Mesenchymal stem cell (in vitro differentiated cells and primary cell): ENCODE data around the gene MOGAT1.
"Not testable (repeated sequence)": the region's sequence is repeated elsewhere in the genome, so short reads cannot be mapped to it uniquely, and the experiment has no call there.

ENCODE experiments used
- DNase-seq: peaks from one replicate; pipeline ENCODE4 v3.0.0-alpha.2; 2013
- H2AFZ ChIP-seq: one replicate; pipeline ENCODE4 v1.6.1; 2013; ENCODE audit warnings: low read depth, mild to moderate bottlenecking, control low read depth, inconsistent platforms, low read length, moderate library complexity
- H2AK5ac ChIP-seq: 2 replicates; pipeline ENCODE4 v1.6.1; 2013; ENCODE audit warnings: low read length, moderate library complexity, mild to moderate bottlenecking, inconsistent platforms; ENCODE audit not compliant: severe bottlenecking
- H2BK120ac ChIP-seq: one replicate; pipeline ENCODE4 v1.6.1; 2013; ENCODE audit warnings: low read depth, mild to moderate bottlenecking, inconsistent platforms, low read length, moderate library complexity
- H2BK12ac ChIP-seq, 2 experiments: one replicate each; pipeline ENCODE4 v1.6.1; 2013; ENCODE audit warnings: inconsistent platforms in 2 of 2, low read length in 2 of 2, mild to moderate bottlenecking in 2 of 2, moderate library complexity in 2 of 2, control low read depth in 1 of 2
- H2BK15ac ChIP-seq: one replicate; pipeline ENCODE4 v1.6.1; 2013; ENCODE audit warnings: mild to moderate bottlenecking, low read depth, inconsistent platforms; ENCODE audit not compliant: poor library complexity, severe bottlenecking
- H2BK5ac ChIP-seq: 2 replicates; pipeline ENCODE4 v1.6.1; 2013; ENCODE audit warnings: low read depth, mild to moderate bottlenecking, low read length, control low read depth, inconsistent platforms; ENCODE audit not compliant: poor library complexity, severe bottlenecking
- H3K14ac ChIP-seq, 2 experiments: one replicate each; pipeline ENCODE4 v1.6.1; 2013; ENCODE audit warnings: inconsistent platforms in 2 of 2, low read length in 2 of 2, control low read depth in 1 of 2, mild to moderate bottlenecking in 1 of 2, moderate library complexity in 1 of 2
- H3K18ac ChIP-seq, 2 experiments: one replicate each; pipeline ENCODE4 v1.6.1; 2013; ENCODE audit warnings: inconsistent platforms in 2 of 2, low read length in 2 of 2, control low read depth in 1 of 2, low read depth in 1 of 2, mild to moderate bottlenecking in 1 of 2
- H3K23ac ChIP-seq, 2 experiments: one replicate each; pipeline ENCODE4 v1.6.1; 2013; ENCODE audit warnings: inconsistent platforms in 2 of 2, low read length in 2 of 2, mild to moderate bottlenecking in 2 of 2, moderate library complexity in 2 of 2, control low read depth in 1 of 2
- H3K27ac ChIP-seq: 2 replicates; pipeline ENCODE4 v1.5.1; 2013; ENCODE audit warnings: mild to moderate bottlenecking, moderate library complexity, low read length, control low read depth, inconsistent platforms; ENCODE audit not compliant: poor library complexity, severe bottlenecking
- H3K27me3 ChIP-seq, 2 experiments: 2 replicates each; pipeline versions ENCODE4 v1.6.1 to v1.7.0; 2013; ENCODE audit warnings: low read length in 2 of 2, mild to moderate bottlenecking in 2 of 2, moderate library complexity in 2 of 2, control low read depth in 1 of 2, inconsistent platforms in 1 of 2; ENCODE audit not compliant: control insufficient read depth in 1 of 2, insufficient read depth in 1 of 2
- H3K36me3 ChIP-seq, 2 experiments: 2 replicates each; pipeline versions ENCODE4 v1.6.1 to v1.7.0; 2013; ENCODE audit warnings: low read length in 2 of 2, control low read depth in 1 of 2, inconsistent platforms in 1 of 2, low read depth in 1 of 2, mild to moderate bottlenecking in 1 of 2; ENCODE audit not compliant: insufficient read depth in 2 of 2, control insufficient read depth in 1 of 2
- H3K4ac ChIP-seq, 2 experiments: one replicate each; pipeline ENCODE4 v1.6.1; 2013; ENCODE audit warnings: inconsistent platforms in 2 of 2, low read length in 2 of 2, mild to moderate bottlenecking in 2 of 2, moderate library complexity in 2 of 2, control low read depth in 1 of 2, low read depth in 1 of 2
- H3K4me1 ChIP-seq: 2 replicates; pipeline ENCODE4 v1.6.1; 2013; ENCODE audit warnings: low read depth, low read length, control low read depth; ENCODE audit not compliant: control insufficient read depth, insufficient read depth
- H3K4me2 ChIP-seq: 2 replicates; pipeline ENCODE4 v1.6.1; 2013; ENCODE audit warnings: low read length, mild to moderate bottlenecking, inconsistent platforms; ENCODE audit not compliant: poor library complexity, severe bottlenecking
- H3K4me3 ChIP-seq, 2 experiments: 2 replicates each; pipeline versions ENCODE4 v1.5.1 to v1.7.0; 2013; ENCODE audit warnings: low read length in 2 of 2, mild to moderate bottlenecking in 2 of 2, control low read depth in 1 of 2, low read depth in 1 of 2; ENCODE audit not compliant: insufficient read depth in 1 of 2
- H3K79me1 ChIP-seq: replicated peaks from 2 replicates; pipeline ENCODE4 v1.6.1; 2013; ENCODE audit warnings: mild to moderate bottlenecking, control low read depth, low read length, inconsistent platforms; ENCODE audit not compliant: poor library complexity, severe bottlenecking
- H3K9ac ChIP-seq: 2 replicates; pipeline ENCODE4 v1.7.0; 2013; ENCODE audit warnings: mild to moderate bottlenecking, low read length, moderate library complexity
- H3K9me3 ChIP-seq: 2 replicates; pipeline ENCODE4 v1.7.0; 2013; ENCODE audit warnings: mild to moderate bottlenecking, low read length; ENCODE audit not compliant: control insufficient read depth
- H4K8ac ChIP-seq: one replicate; pipeline ENCODE4 v1.6.1; 2013; ENCODE audit warnings: inconsistent platforms, mild to moderate bottlenecking, low read length, moderate library complexity
- H4K91ac ChIP-seq: one replicate; pipeline ENCODE4 v1.6.1; 2013; ENCODE audit warnings: mild to moderate bottlenecking, low read length, inconsistent platforms
- WGBS: methylation state at CpG from one replicate; pipeline ENCODE4 v1.1.7; 2013; ENCODE audit warnings: mixed read lengths; 5-methylcytosine and 5-hydroxymethylcytosine counted together

Gene MOGAT1

GRCh38 chr2:222689322-222689721, 17.9 kb downstream of the MOGAT1 start:
- no peak overlapping the region for H2AK5ac ChIP-seq
- WGBS: 100% methylated on average over 1 of the region's 2 CpGs
- H3K36me3 ChIP-seq: no peaks in the 10 kb centered on the region
- no peaks in the 10 kb centered on the region for H3K79me1 ChIP-seq
- H3K4me3 ChIP-seq: no peak overlapping the region
- no peak overlapping the region for H2AFZ ChIP-seq
- no peak overlapping the region for H3K14ac ChIP-seq
- no peak overlapping the region for H3K27ac ChIP-seq
- H4K8ac ChIP-seq: no peak overlapping the region
- no peak overlapping the region for H4K91ac ChIP-seq
- no peaks in the 10 kb centered on the region for H3K4me1 ChIP-seq
- no peak overlapping the region for H2BK120ac ChIP-seq
- H3K9me3 ChIP-seq: no peaks in the 10 kb centered on the region
- no peak overlapping the region for H3K18ac ChIP-seq
- no peak overlapping the region for H2BK5ac ChIP-seq
- no peak overlapping the region for H2BK12ac ChIP-seq
- H2BK15ac ChIP-seq: no peak overlapping the region
- H3K23ac ChIP-seq: no peak overlapping the region
- H3K27me3 ChIP-seq: no peaks in the 10 kb centered on the region
- no peak overlapping the region for H3K4ac ChIP-seq
- DNase-seq: no peak
- H3K9ac ChIP-seq: peak overlapping the region; percentile 16
- no peak overlapping the region for H3K4me2 ChIP-seq

- Histone ChIP-seq H4K91ac (no peak overlapping the region), H3K36me3 (no peaks in the 10 kb centered on the region), H2AK5ac (no peak overlapping the region), H3K79me1 (no peaks in the 10 kb centered on the region), H3K4me1 (no peaks in the 10 kb centered on the region), H3K14ac (no peak overlapping the region), H2AFZ (no peak overlapping the region), H3K4me3 (no peak overlapping the region), H4K8ac (no peak overlapping the region), H3K23ac (no peak overlapping the region), H3K9ac (no peak overlapping the region), H2BK120ac (no peak overlapping the region), H3K27ac (no peak overlapping the region), H3K4ac (no peak overlapping the region), H2BK15ac (no peak overlapping the region), H3K9me3 (no peaks in the 10 kb centered on the region), H2BK5ac (no peak overlapping the region), H3K18ac (no peak overlapping the region), H2BK12ac (no peak overlapping the region), H3K27me3 (no peaks in the 10 kb centered on the region), H3K4me2 (no peak overlapping the region)
- DNase-seq: peak; percentile 78
- 35% methylated on average over 4 of the region's 10 CpGs for WGBS
Observed at GRCh38 chr2:222690564-222691200, 19.2 kb downstream of the MOGAT1 start.

- not testable (repeated sequence) for H3K4me2 ChIP-seq, H3K79me1 ChIP-seq, H2AFZ ChIP-seq, H2BK5ac ChIP-seq, H3K18ac ChIP-seq, H3K4ac ChIP-seq, H3K27ac ChIP-seq, H2BK12ac ChIP-seq, H3K9me3 ChIP-seq, H3K27me3 ChIP-seq, H3K23ac ChIP-seq, H3K9ac ChIP-seq, H3K36me3 ChIP-seq, H4K8ac ChIP-seq, H2BK120ac ChIP-seq, H3K14ac ChIP-seq, H3K4me3 ChIP-seq, DNase-seq, H2BK15ac ChIP-seq, H4K91ac ChIP-seq, H2AK5ac ChIP-seq, H3K4me1 ChIP-seq
- 100% methylated on average over 2 of the region's 5 CpGs for WGBS
Observed at GRCh38 chr2:222693413-222693812, 22.0 kb downstream of the MOGAT1 start.

- Histone ChIP-seq H3K4me1 (no peaks in the 10 kb centered on the region), H2AK5ac (no peak overlapping the region), H3K79me1 (no peaks in the 10 kb centered on the region), H2BK12ac (no peak overlapping the region), H4K8ac (no peak overlapping the region), H2BK5ac (no peak overlapping the region), H3K14ac (no peak overlapping the region), H3K9ac (no peak overlapping the region), H3K27ac (no peak overlapping the region), H3K9me3 (no peaks in the 10 kb centered on the region), H3K18ac (no peak overlapping the region), H3K27me3 (no peaks in the 10 kb centered on the region), H3K4ac (no peak overlapping the region), H3K36me3 (no peaks in the 10 kb centered on the region), H3K4me3 (no peak overlapping the region), H3K23ac (no peak overlapping the region), H2BK15ac (no peak overlapping the region), H4K91ac (no peak overlapping the region), H2BK120ac (no peak overlapping the region), H2AFZ (no peak overlapping the region), H3K4me2 (no peak overlapping the region)
- peak; percentile 46 for DNase-seq
- WGBS: no CpG with 5 or more reads among the region's 1 CpG
Observed at GRCh38 chr2:222693837-222694236, 22.4 kb downstream of the MOGAT1 start.
